ENCODE measurements around the gene ARMH3. TPM values are rescaled to one million over a fixed set of nuclear protein-coding genes. Genes with fewer than 3 reads are reported as not detected.
A peak's percentile ranks its signal among the peaks of the same experiment; 100 is the strongest.

The ARMH3 gene
- total and polyA plus RNA-seq, 4 donors = 14.7 to 23.7 (median 20.6) TPM

DNA sequence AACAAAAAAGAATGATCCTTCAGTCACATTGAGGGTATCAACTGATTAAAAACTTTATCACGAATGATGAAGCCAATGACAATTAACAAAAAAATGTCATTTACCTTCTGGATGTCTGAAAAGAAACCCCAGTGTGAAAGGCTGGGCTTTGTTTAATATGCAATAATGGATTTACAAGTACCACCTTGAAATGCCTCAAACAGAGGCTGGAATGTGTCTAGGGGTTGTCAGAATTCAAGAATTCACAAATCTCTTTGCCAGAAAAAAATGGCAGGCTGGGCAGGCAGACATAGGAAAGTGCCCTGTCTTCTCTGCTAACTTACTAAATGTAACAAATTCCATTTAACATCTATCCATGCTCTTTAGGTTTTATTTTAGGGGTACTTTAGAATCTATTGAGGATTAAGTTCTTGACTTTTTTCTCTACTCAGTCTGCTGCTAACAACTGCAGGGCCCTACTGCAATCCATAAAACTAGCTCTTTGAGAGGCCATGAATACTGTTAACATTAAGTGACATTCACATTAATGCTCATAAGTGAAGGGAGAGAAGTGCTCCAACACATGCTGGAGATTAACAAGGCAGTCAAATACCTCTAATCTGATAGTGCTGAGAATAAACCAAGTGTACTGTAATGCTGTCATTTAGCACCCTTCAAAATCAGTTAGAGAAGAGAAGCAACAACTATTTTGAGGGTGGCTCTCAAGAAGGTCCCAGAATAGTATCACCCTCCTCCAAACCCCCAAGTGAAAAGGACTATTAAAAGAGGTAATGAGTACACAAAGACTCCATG lies 169.3 kb downstream of the ARMH3 start:
- ATAC-seq (ENCODE audit: insufficient read depth, low FRiP score) (no peak), DNase-seq (peak in 1 of 3 donors; percentile 24)
- H3K27ac ChIP-seq (ENCODE audit: low read depth in 1 of 2, low read length in 1 of 2) = peak overlapping the region in 1 of 2 donors; percentile 1
- H3K9ac ChIP-seq (ENCODE audit: insufficient read depth in 1 of 2, low read length in 2 of 2) = no peak overlapping the region
- 79 to 96% methylated on average over 1 of the region's 1 CpG for WGBS, 2 donors
- H3K27me3 ChIP-seq (ENCODE audit: control insufficient read depth in 3 of 3, insufficient read depth in 3 of 3, low read length in 2 of 3) = no peaks in the 10 kb centered on the region
- H3K4me3 ChIP-seq = no peak overlapping the region
- H3K36me3 ChIP-seq (ENCODE audit: control insufficient read depth in 4 of 4, insufficient read depth in 4 of 4, low read length in 4 of 4) = peaks cover 0 to 6% (median 1%) of the 10 kb centered on the region in 4 donors
- TF ChIP-seq CTCF (IDR thresholded peaks at IDR 0.05; ENCODE audit: control extremely low read depth, extremely low read depth) = no peak
- peaks cover 0 to 9% (median 0%) of the 10 kb centered on the region in 5 donors for H3K4me1 ChIP-seq (ENCODE audit: control insufficient read depth in 5 of 5, insufficient read depth in 5 of 5, low read length in 5 of 5)
- no peaks in the 10 kb centered on the region for H3K9me3 ChIP-seq (ENCODE audit: control insufficient read depth in 4 of 4, insufficient read depth in 3 of 4, low read length in 3 of 4)

DNA sequence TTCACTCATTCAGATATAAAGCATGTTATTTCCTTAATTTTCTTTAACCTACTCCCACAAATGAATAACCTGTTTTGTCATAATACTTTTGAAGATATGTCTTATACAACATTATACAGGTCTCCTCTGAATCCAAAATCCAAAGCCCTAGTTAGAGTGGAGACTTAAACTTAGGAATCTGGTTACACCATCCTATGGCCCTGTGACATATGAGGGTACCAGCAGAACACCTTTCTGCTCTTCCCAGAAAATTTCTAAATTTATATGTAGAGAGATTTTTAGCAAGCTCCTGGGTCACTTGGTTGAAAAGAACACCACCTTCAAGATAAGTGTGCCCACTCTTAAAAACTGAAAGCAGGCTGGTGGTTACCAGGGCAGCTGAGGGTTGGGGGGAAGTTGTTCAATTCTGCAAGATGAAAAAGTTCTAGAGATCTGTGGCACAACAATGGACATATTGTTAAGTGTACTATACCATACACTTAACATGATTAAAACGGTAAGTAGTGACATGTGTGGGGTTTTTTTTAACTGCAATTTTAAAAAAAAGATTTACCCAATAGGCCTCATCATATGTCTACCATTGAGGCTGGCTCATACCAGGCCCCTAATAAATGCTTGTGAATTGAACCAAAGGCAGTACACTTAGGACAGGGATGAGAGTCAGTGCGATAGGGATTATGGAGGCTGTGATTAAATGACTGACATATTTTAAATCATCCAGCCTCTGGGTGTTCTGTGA lies 174.8 kb downstream of the ARMH3 start:
- no peak for DNase-seq
- H3K27ac ChIP-seq (ENCODE audit: low read depth in 1 of 2, low read length in 1 of 2) = no peak overlapping the region
- peaks cover 0 to 13% (median 0%) of the 10 kb centered on the region in 5 donors for H3K4me1 ChIP-seq (ENCODE audit: control insufficient read depth in 5 of 5, insufficient read depth in 5 of 5, low read length in 5 of 5)
- peaks cover 0 to 10% (median 0%) of the 10 kb centered on the region in 4 donors for H3K36me3 ChIP-seq (ENCODE audit: control insufficient read depth in 4 of 4, insufficient read depth in 4 of 4, low read length in 4 of 4)
- no peaks in the 10 kb centered on the region for H3K9me3 ChIP-seq (ENCODE audit: control insufficient read depth in 4 of 4, insufficient read depth in 3 of 4, low read length in 3 of 4)
- no peak overlapping the region for H3K4me3 ChIP-seq
- H3K9ac ChIP-seq (ENCODE audit: insufficient read depth in 1 of 2, low read length in 2 of 2) = no peak overlapping the region
- TF ChIP-seq CTCF (IDR thresholded peaks at IDR 0.05; ENCODE audit: control extremely low read depth, extremely low read depth) = no peak
- 76 to 87% methylated on average over 2 of the region's 2 CpGs for WGBS, 2 donors
- no peak for ATAC-seq (ENCODE audit: insufficient read depth, low FRiP score)
- H3K27me3 ChIP-seq (ENCODE audit: control insufficient read depth in 3 of 3, insufficient read depth in 3 of 3, low read length in 2 of 3) = no peaks in the 10 kb centered on the region

- no peak for DNase-seq
- Histone ChIP-seq H3K36me3 (ENCODE audit: control insufficient read depth in 4 of 4, insufficient read depth in 4 of 4, low read length in 4 of 4) (peaks cover 0 to 10% (median 0%) of the 10 kb centered on the region in 4 donors), H3K27me3 (ENCODE audit: control insufficient read depth in 3 of 3, insufficient read depth in 3 of 3, low read length in 2 of 3) (no peaks in the 10 kb centered on the region), H3K9me3 (ENCODE audit: control insufficient read depth in 4 of 4, insufficient read depth in 3 of 4, low read length in 3 of 4) (no peaks in the 10 kb centered on the region), H3K4me3 (no peak overlapping the region), H3K27ac (ENCODE audit: low read depth in 1 of 2, low read length in 1 of 2) (no peak overlapping the region), H3K9ac (ENCODE audit: insufficient read depth in 1 of 2, low read length in 2 of 2) (no peak overlapping the region), H3K4me1 (ENCODE audit: control insufficient read depth in 5 of 5, insufficient read depth in 5 of 5, low read length in 5 of 5) (peaks cover 0 to 13% (median 0%) of the 10 kb centered on the region in 5 donors)
- no peak for ATAC-seq (ENCODE audit: insufficient read depth, low FRiP score)
- WGBS, 2 donors = 97 to 100% methylated on average over 2 of the region's 2 CpGs
- no peak for TF ChIP-seq CTCF (IDR thresholded peaks at IDR 0.05; ENCODE audit: control extremely low read depth, extremely low read depth)
These were observed 175.8 kb downstream of the ARMH3 start for GRCh38 chr10:101880232-101880573.

Data from lung (tissue), 12 donors.